GM21737 (cell line): Measurements from ENCODE around the gene TIGD6.

Experiments
- ATAC-seq: cut with Tn5 transposase; IDR thresholded peaks from one replicate; pipeline ENCODE4 v1.9.1; 2021; ENCODE audit warnings: mild to moderate bottlenecking, moderate library complexity; ENCODE audit not compliant: unreplicated experiment

The TIGD6 gene

GRCh38 chr5:149981206-149981605 is 19.2 kb downstream of the TIGD6 start:
- ATAC-seq: no peak

- ATAC-seq: no peak
These were observed 20.6 kb downstream of the TIGD6 start for GRCh38 chr5:149979896-149980295.

GRCh38 chr5:149975409-149975808 is 25.0 kb downstream of the TIGD6 start:
- ATAC-seq: no peak

- no peak for ATAC-seq
These were observed 31.1 kb downstream of the TIGD6 start for GRCh38 chr5:149969181-149969930.

GRCh38 chr5:149966946-149967345 is 33.5 kb downstream of the TIGD6 start:
- ATAC-seq: no peak

- ATAC-seq: no peak
These were observed 36.7 kb downstream of the TIGD6 start for GRCh38 chr5:149963729-149964128.

- no peak for ATAC-seq
These were observed 37.7 kb downstream of the TIGD6 start for GRCh38 chr5:149962601-149963300.

GRCh38 chr5:149961957-149962409 is 38.5 kb downstream of the TIGD6 start:
- ATAC-seq: no peak

GRCh38 chr5:149961186-149961685 is 39.2 kb downstream of the TIGD6 start:
- ATAC-seq: no peak

GRCh38 chr5:149960272-149961185 is 39.9 kb downstream of the TIGD6 start, which contains the start of gene SLC26A2:
TSS of gene SLC26A2 (plus strand) at chr5:149960758. CDS start at chr5:149977653, 16,895 bp downstream.
- peak; percentile 99 for ATAC-seq

GRCh38 chr5:149959406-149960236 is 40.8 kb downstream of the TIGD6 start:
- ATAC-seq: no peak

- ATAC-seq: no peak
These were observed 42.6 kb downstream of the TIGD6 start for GRCh38 chr5:149957855-149958254.

- no peak for ATAC-seq
These were observed 43.8 kb downstream of the TIGD6 start for GRCh38 chr5:149956685-149957084.

- no peak for ATAC-seq
These were observed 45.7 kb downstream of the TIGD6 start for GRCh38 chr5:149954798-149955197.

GRCh38 chr5:149953436-149954121 is 46.9 kb downstream of the TIGD6 start:
- no peak for ATAC-seq

GRCh38 chr5:149951138-149951749 is 49.2 kb downstream of the TIGD6 start:
- ATAC-seq: no peak

GRCh38 chr5:149948993-149949392 is 51.5 kb downstream of the TIGD6 start:
- no peak for ATAC-seq

GRCh38 chr5:149946118-149946517 is 54.3 kb downstream of the TIGD6 start:
- no peak for ATAC-seq

- ATAC-seq: no peak
These were observed 55.8 kb downstream of the TIGD6 start, which contains the start of gene PDE6A for GRCh38 chr5:149944666-149945065. TSS of gene PDE6A (minus strand) at chr5:149944793. CDS start at chr5:149944673, 120 bp downstream.
